ENCODE measurements around the gene ODAD3.

Gene ODAD3

DNA sequence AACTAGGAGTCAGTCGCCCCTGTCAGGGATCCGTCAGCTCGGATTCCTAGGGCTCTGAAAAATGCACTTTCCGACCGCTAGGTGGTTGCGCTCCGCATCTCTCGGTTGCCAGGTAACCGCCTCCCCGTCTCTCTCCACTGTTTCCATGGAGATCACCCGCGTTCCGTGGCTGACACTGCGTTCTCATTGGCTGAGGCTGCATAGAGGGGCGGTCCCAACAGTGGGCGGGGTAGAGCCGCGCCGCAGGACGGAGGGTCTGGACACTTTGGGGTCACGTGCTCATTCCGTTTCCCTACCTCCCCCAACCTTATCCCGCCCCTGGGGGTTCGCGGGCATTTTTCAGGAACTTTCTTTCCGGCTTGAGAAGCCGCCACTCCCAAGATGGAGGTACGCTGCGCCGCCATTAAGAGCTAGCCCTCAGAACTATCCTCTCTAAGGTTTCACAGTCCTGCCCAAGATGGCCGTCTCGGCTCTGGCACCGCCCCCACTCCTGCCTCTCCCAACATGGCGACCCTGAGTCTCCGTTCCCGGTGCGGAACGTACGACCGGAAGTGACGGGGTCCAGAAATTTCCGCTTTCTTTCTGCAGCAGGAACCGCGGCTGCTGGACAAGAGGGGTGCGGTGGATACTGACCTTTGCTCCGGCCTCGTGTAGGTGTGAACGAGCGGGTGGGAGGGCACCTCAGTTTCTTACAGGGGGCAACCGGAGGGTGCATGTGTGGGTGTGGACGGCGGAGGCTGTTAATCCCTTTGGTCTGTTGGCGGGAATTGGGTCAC is at the start of gene ODAD3, which contains the start of gene PRKCSH:
Gene ODAD3 (minus strand): TSS at position 65 of the 776 bp plus-strand sequence. CDS start 105 bp downstream, outside the sequence.
Gene PRKCSH (plus strand): TSS at position 579 of the 776 bp plus-strand sequence. CDS start 483 bp downstream, outside the sequence.
- TF ChIP-seq EZH2 (IDR thresholded peaks at IDR 0.05; ENCODE audit: borderline replicate concordance, low read depth, low read length, severe bottlenecking) (no peak), CTCF (IDR thresholded peaks at IDR 0.05; ENCODE audit: borderline replicate concordance, extremely low read depth, low read length, poor library complexity, severe bottlenecking) (peak; percentile 94)
- Histone ChIP-seq H3K27ac (ENCODE audit: low read length) (peak within 1 kb of the TSS; percentile 89), H2AFZ (ENCODE audit: low read depth, low read length) (peak within 1 kb of the TSS; percentile 86)

DNA sequence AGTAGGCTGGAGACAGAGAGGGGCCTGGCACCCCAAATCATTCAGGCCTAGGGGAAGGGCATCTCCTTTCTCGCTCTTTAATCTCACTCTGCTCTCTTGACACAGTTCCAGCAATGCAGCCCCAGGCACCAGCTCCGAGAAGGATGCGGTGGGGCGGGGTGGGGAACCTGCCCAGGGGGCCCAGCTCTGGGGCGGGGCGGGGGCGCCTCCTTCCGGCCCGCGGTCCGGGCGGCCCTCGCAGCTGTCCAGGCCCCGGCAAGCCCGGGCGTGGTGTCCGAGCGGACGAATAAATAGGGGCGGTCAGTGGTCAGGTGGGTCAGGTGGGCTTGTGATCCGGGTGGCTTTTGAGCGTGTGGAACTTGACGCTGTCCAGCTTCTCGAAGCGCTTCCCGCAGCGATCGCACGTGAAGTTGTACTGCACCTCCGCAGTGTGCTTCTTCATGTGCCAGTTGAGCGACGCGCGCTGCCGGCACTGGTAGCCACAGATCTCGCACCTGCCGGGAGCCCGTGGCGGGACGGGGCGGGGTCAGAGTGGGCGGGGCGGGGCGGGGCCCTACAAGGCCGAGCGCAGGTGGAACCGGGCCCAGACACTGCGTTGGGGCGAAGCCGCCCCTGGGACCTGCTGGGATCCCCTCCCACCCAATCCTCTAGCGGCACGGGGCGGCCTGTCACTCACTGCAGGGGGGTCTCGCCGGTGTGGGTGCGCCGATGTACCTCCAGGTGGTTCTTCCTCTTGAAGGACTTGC is 48.6 kb upstream of the ODAD3 start:
- Histone ChIP-seq H3K9ac (ENCODE audit: low read depth, low read length) (no peak overlapping the region), H3K4me1 (ENCODE audit: insufficient read depth, low read length) (no peaks in the 10 kb centered on the region), H3K27ac (ENCODE audit: low read length) (no peak overlapping the region), H3K9me3 (ENCODE audit: insufficient read depth, low read length, severe bottlenecking) (no peaks in the 10 kb centered on the region), H3K4me2 (ENCODE audit: insufficient read depth, low read length) (no peak overlapping the region), H3K4me3 (ENCODE audit: low read depth in 1 of 2, low read length in 2 of 2) (no peak overlapping the region), H3K79me2 (ENCODE audit: insufficient read depth, low read length) (no peaks in the 10 kb centered on the region), H3K36me3 (ENCODE audit: insufficient read depth, low read length) (peaks cover 21% of the 10 kb centered on the region), H2AFZ (ENCODE audit: low read depth, low read length) (no peak overlapping the region), H4K20me1 (ENCODE audit: insufficient read depth, low read length) (no peaks in the 10 kb centered on the region; the same call in 1 of the 2 replicates), H3K27me3 (ENCODE audit: insufficient read depth, low read length, poor library complexity) (no peaks in the 10 kb centered on the region)
- no peak for DNase-seq
- ATAC-seq (ENCODE audit: insufficient read depth, low read depth): no peak
- TF ChIP-seq CTCF (IDR thresholded peaks at IDR 0.05; ENCODE audit: borderline replicate concordance, extremely low read depth, low read length, poor library complexity, severe bottlenecking): no peak
- TF ChIP-seq EZH2 (IDR thresholded peaks at IDR 0.05; ENCODE audit: borderline replicate concordance, low read depth, low read length, severe bottlenecking): no peak

More for the DNA sequence above, at the start of gene ODAD3, which contains the start of gene PRKCSH:
- H4K20me1 ChIP-seq (ENCODE audit: insufficient read depth, low read length): peaks cover 14% of the 10 kb centered on the region
- H3K4me2 ChIP-seq (ENCODE audit: insufficient read depth, low read length): peak within 1 kb of the TSS; percentile 86
- H3K9ac ChIP-seq (ENCODE audit: low read depth, low read length): peak within 1 kb of the TSS; percentile 71
- peaks cover 37% of the 10 kb centered on the region for H3K36me3 ChIP-seq (ENCODE audit: insufficient read depth, low read length)
- no peaks in the 10 kb centered on the region for H3K27me3 ChIP-seq (ENCODE audit: insufficient read depth, low read length, poor library complexity)
- peaks cover 32% of the 10 kb centered on the region for H3K4me1 ChIP-seq (ENCODE audit: insufficient read depth, low read length)
- peaks cover 25% of the 10 kb centered on the region for H3K79me2 ChIP-seq (ENCODE audit: insufficient read depth, low read length)
- DNase-seq (peak; percentile 100), ATAC-seq (ENCODE audit: insufficient read depth, low read depth) (peak; percentile 94)
- peak within 1 kb of the TSS; percentile 50 to 82; a peak in 3 of 4 replicates for H3K4me3 ChIP-seq (ENCODE audit: low read depth in 1 of 2, low read length in 2 of 2)
- no peaks in the 10 kb centered on the region for H3K9me3 ChIP-seq (ENCODE audit: insufficient read depth, low read length, severe bottlenecking)

- H3K4me2 ChIP-seq (ENCODE audit: insufficient read depth, low read length): no peak overlapping the region
Measured at GRCh38 chr19:11482384-11483050, 47.6 kb upstream of the ODAD3 start.

More at GRCh38 chr19:11482384-11483050, 47.6 kb upstream of the ODAD3 start:
- ATAC-seq (ENCODE audit: insufficient read depth, low read depth) (no peak), DNase-seq (no peak)
- TF ChIP-seq EZH2 (IDR thresholded peaks at IDR 0.05; ENCODE audit: borderline replicate concordance, low read depth, low read length, severe bottlenecking) (no peak), CTCF (IDR thresholded peaks at IDR 0.05; ENCODE audit: borderline replicate concordance, extremely low read depth, low read length, poor library complexity, severe bottlenecking) (no peak)
- Histone ChIP-seq H3K36me3 (ENCODE audit: insufficient read depth, low read length) (peaks cover 19% of the 10 kb centered on the region), H4K20me1 (ENCODE audit: insufficient read depth, low read length) (no peaks in the 10 kb centered on the region; the same call in 1 of the 2 replicates), H2AFZ (ENCODE audit: low read depth, low read length) (no peak overlapping the region), H3K27ac (ENCODE audit: low read length) (no peak overlapping the region), H3K4me1 (ENCODE audit: insufficient read depth, low read length) (no peaks in the 10 kb centered on the region), H3K79me2 (ENCODE audit: insufficient read depth, low read length) (no peaks in the 10 kb centered on the region), H3K4me3 (ENCODE audit: low read depth in 1 of 2, low read length in 2 of 2) (no peak overlapping the region), H3K9me3 (ENCODE audit: insufficient read depth, low read length, severe bottlenecking) (no peaks in the 10 kb centered on the region), H3K27me3 (ENCODE audit: insufficient read depth, low read length, poor library complexity) (no peaks in the 10 kb centered on the region), H3K9ac (ENCODE audit: low read depth, low read length) (no peak overlapping the region)

Measured in DND-41 (cell line).